ENCODE results near the gene SP140. TPM values are rescaled to one million over a fixed set of nuclear protein-coding genes. Genes with fewer than 3 reads are reported as not detected.
"Not testable (repeated sequence)": the region's sequence is repeated elsewhere in the genome, so short reads cannot be mapped to it uniquely, and the experiment has no call there.

Gene SP140
- total and polyA plus RNA-seq, 2 experiments from 2014 or later: 0.24 to 0.70 TPM

GRCh38 chr2:230335864-230336506 lies 110.4 kb downstream of the SP140 start (continued):
- TF ChIP-seq, protein P1, sequence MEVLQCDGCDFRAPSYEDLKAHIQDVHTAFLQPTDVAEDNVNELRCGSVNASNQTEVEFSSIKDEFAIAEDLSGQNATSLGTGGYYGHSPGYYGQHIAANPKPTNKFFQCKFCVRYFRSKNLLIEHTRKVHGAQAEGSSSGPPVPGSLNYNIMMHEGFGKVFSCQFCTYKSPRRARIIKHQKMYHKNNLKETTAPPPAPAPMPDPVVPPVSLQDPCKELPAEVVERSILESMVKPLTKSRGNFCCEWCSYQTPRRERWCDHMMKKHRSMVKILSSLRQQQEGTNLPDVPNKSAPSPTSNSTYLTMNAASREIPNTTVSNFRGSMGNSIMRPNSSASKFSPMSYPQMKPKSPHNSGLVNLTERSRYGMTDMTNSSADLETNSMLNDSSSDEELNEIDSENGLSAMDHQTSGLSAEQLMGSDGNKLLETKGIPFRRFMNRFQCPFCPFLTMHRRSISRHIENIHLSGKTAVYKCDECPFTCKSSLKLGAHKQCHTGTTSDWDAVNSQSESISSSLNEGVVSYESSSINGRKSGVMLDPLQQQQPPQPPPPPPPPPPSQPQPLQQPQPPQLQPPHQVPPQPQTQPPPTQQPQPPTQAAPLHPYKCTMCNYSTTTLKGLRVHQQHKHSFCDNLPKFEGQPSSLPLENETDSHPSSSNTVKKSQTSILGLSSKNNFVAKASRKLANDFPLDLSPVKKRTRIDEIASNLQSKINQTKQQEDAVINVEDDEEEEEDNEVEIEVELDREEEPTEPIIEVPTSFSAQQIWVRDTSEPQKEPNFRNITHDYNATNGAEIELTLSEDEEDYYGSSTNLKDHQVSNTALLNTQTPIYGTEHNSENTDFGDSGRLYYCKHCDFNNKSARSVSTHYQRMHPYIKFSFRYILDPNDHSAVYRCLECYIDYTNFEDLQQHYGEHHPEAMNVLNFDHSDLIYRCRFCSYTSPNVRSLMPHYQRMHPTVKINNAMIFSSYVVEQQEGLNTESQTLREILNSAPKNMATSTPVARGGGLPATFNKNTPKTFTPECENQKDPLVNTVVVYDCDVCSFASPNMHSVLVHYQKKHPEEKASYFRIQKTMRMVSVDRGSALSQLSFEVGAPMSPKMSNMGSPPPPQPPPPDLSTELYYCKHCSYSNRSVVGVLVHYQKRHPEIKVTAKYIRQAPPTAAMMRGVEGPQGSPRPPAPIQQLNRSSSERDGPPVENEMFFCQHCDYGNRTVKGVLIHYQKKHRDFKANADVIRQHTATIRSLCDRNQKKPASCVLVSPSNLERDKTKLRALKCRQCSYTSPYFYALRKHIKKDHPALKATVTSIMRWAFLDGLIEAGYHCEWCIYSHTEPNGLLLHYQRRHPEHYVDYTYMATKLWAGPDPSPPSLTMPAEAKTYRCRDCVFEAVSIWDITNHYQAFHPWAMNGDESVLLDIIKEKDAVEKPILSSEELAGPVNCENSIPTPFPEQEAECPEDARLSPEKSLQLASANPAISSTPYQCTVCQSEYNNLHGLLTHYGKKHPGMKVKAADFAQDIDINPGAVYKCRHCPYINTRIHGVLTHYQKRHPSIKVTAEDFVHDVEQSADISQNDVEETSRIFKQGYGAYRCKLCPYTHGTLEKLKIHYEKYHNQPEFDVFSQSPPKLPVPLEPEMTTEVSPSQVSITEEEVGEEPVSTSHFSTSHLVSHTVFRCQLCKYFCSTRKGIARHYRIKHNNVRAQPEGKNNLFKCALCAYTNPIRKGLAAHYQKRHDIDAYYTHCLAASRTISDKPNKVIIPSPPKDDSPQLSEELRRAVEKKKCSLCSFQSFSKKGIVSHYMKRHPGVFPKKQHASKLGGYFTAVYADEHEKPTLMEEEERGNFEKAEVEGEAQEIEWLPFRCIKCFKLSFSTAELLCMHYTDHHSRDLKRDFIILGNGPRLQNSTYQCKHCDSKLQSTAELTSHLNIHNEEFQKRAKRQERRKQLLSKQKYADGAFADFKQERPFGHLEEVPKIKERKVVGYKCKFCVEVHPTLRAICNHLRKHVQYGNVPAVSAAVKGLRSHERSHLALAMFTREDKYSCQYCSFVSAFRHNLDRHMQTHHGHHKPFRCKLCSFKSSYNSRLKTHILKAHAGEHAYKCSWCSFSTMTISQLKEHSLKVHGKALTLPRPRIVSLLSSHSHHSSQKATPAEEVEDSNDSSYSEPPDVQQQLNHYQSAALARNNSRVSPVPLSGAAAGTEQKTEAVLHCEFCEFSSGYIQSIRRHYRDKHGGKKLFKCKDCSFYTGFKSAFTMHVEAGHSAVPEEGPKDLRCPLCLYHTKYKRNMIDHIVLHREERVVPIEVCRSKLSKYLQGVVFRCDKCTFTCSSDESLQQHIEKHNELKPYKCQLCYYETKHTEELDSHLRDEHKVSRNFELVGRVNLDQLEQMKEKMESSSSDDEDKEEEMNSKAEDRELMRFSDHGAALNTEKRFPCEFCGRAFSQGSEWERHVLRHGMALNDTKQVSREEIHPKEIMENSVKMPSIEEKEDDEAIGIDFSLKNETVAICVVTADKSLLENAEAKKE (CRISPR knock-in tag; IDR thresholded peaks at IDR 0.05): no peak
- no peak for TF ChIP-seq ZNF114 (CRISPR knock-in tag; IDR thresholded peaks at IDR 0.05)
- TF ChIP-seq STAT1 (IDR thresholded peaks at IDR 0.05; ENCODE audit: unreplicated experiment): no peak
- no peak for TF ChIP-seq EZH2phosphoT487 (IDR thresholded peaks at IDR 0.05; ENCODE audit: unreplicated experiment)
- TF ChIP-seq NANOG (IDR thresholded peaks at IDR 0.05; ENCODE audit: borderline replicate concordance): no peak
- TF ChIP-seq, protein P2, sequence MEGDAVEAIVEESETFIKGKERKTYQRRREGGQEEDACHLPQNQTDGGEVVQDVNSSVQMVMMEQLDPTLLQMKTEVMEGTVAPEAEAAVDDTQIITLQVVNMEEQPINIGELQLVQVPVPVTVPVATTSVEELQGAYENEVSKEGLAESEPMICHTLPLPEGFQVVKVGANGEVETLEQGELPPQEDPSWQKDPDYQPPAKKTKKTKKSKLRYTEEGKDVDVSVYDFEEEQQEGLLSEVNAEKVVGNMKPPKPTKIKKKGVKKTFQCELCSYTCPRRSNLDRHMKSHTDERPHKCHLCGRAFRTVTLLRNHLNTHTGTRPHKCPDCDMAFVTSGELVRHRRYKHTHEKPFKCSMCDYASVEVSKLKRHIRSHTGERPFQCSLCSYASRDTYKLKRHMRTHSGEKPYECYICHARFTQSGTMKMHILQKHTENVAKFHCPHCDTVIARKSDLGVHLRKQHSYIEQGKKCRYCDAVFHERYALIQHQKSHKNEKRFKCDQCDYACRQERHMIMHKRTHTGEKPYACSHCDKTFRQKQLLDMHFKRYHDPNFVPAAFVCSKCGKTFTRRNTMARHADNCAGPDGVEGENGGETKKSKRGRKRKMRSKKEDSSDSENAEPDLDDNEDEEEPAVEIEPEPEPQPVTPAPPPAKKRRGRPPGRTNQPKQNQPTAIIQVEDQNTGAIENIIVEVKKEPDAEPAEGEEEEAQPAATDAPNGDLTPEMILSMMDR (conservative IDR thresholded peaks at IDR 0.05; ENCODE audit: low read depth in 2 of 2): no peak
- no peak for TF ChIP-seq ZNF331 (CRISPR knock-in tag; IDR thresholded peaks at IDR 0.05; ENCODE audit: low read depth)

GRCh38 chr2:230341936-230342528 lies 116.5 kb downstream of the SP140 start:
- H3K4me3 Mint-ChIP-seq; H3K4me2 ChIP-seq; ATAC-seq; H4K20me1 ChIP-seq (replicated peaks; ENCODE audit: insufficient read depth); H3K27ac Mint-ChIP-seq; H3K27me3 Mint-ChIP-seq (ENCODE audit: insufficient read depth, low read depth, poor library complexity); H3K4me1 Mint-ChIP-seq; H3K27me3 ChIP-seq (ENCODE audit: insufficient read depth); H3K4me1 ChIP-seq (ENCODE audit: insufficient read depth); DNase-seq (ENCODE audit: low spot score); H3K36me3 Mint-ChIP-seq (ENCODE audit: low read depth); H3K27ac ChIP-seq (ENCODE audit: low read depth); H3K9me2 ChIP-seq (ENCODE audit: insufficient read depth); H3K36me3 ChIP-seq (ENCODE audit: insufficient read depth); H3K79me2 ChIP-seq (replicated peaks; ENCODE audit: insufficient read depth); H3F3A ChIP-seq (replicated peaks; ENCODE audit: low read depth): not testable (repeated sequence)
- 0 out of 2 replicates have a peak overlapping the region, but pooled peaks have one; percentile 34 for H3K4me3 ChIP-seq
- H2AFZ ChIP-seq: peak overlapping the region; percentile 84
- H3K9me3 Mint-ChIP-seq: peaks cover 23% of the 10 kb centered on the region; the same call in 2 of the 3 replicates

GRCh38 chr2:230343041-230343624 lies 117.6 kb downstream of the SP140 start:
- H3K36me3 ChIP-seq (ENCODE audit: insufficient read depth); H3K4me1 ChIP-seq (ENCODE audit: insufficient read depth); H3K4me3 ChIP-seq; H3K9me2 ChIP-seq (ENCODE audit: insufficient read depth); H2AFZ ChIP-seq; ATAC-seq; DNase-seq (ENCODE audit: low spot score); H3K27ac Mint-ChIP-seq; H3K36me3 Mint-ChIP-seq (ENCODE audit: low read depth); H3F3A ChIP-seq (replicated peaks; ENCODE audit: low read depth); H4K20me1 ChIP-seq (replicated peaks; ENCODE audit: insufficient read depth); H3K4me2 ChIP-seq; H3K4me3 Mint-ChIP-seq; H3K79me2 ChIP-seq (replicated peaks; ENCODE audit: insufficient read depth); H3K27me3 Mint-ChIP-seq (ENCODE audit: insufficient read depth, low read depth, poor library complexity); H3K4me1 Mint-ChIP-seq; H3K27me3 ChIP-seq (ENCODE audit: insufficient read depth); H3K27ac ChIP-seq (ENCODE audit: low read depth): not testable (repeated sequence)
- H3K9me3 Mint-ChIP-seq: peaks cover 23% of the 10 kb centered on the region; the same call in 2 of the 3 replicates

Measured in GM23338 (cell line).